Endothelial cell of umbilical vein (primary cell): ENCODE measurements around the gene DNAH9.

Experiments used
- EZH2 ChIP-seq: IDR thresholded peaks from 2 replicates; pipeline ENCODE4 v1.6.1; 2012; ENCODE audit warnings: borderline replicate concordance, low read depth, mild to moderate bottlenecking, moderate library complexity, low read length, inconsistent platforms; ENCODE audit not compliant: severe bottlenecking
- FOS ChIP-seq: IDR thresholded peaks from 2 replicates; pipeline ENCODE4 v1.6.1; 2011; ENCODE audit warnings: mild to moderate bottlenecking, low read length, moderate library complexity, borderline replicate concordance; ENCODE audit not compliant: insufficient read depth
- POLR2A ChIP-seq: IDR thresholded peaks from 2 replicates; pipeline ENCODE4 v1.6.1; 2012; ENCODE audit warnings: low read depth, mild to moderate bottlenecking, control low read depth, low read length
- POLR2AphosphoS5 ChIP-seq: IDR thresholded peaks from 2 replicates; pipeline ENCODE4 v1.6.1; 2012; ENCODE audit warnings: low read depth, mild to moderate bottlenecking, control low read depth, low read length, moderate library complexity; ENCODE audit not compliant: insufficient read depth
- TF ChIP-seq, protein P1 (sequence below), 2 donors: IDR thresholded peaks; 1 replicate in 1 of 2; 2 replicates in 1 of 2; pipeline ENCODE4 v1.5.1; 2011; ENCODE audit warnings: low read length in 2 of 2, mild to moderate bottlenecking in 2 of 2, moderate library complexity in 2 of 2, control low read depth in 1 of 2, inconsistent platforms in 1 of 2, low read depth in 1 of 2; ENCODE audit not compliant: insufficient read depth in 1 of 2; ENCODE audit errors: extremely low read depth in 1 of 2
- TF ChIP-seq, protein P2 (sequence below): IDR thresholded peaks from 2 replicates; pipeline ENCODE4 v1.6.1; 2011; ENCODE audit not compliant: insufficient read depth, insufficient read length

DNA sequence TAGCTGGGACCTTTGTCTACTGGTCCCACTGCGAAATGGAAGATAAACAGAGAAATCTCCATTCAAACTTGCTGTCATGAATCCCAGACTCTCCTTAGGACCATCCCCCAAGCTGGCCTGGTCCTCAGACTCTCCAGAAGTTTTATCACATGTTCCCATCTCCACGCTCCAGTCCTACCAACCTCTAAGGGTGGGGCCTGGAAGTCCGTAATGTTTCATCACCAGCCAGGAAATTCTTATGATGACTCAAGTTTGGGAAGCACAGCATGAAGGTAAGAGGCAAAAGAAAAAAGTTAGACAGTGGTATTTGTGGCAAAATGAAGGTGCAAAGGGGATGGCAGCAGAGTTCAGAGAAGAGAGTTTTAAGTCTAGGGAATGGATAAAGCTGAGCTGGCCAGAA lies 346.3 kb downstream of the DNAH9 start:
- TF ChIP-seq, protein P1, sequence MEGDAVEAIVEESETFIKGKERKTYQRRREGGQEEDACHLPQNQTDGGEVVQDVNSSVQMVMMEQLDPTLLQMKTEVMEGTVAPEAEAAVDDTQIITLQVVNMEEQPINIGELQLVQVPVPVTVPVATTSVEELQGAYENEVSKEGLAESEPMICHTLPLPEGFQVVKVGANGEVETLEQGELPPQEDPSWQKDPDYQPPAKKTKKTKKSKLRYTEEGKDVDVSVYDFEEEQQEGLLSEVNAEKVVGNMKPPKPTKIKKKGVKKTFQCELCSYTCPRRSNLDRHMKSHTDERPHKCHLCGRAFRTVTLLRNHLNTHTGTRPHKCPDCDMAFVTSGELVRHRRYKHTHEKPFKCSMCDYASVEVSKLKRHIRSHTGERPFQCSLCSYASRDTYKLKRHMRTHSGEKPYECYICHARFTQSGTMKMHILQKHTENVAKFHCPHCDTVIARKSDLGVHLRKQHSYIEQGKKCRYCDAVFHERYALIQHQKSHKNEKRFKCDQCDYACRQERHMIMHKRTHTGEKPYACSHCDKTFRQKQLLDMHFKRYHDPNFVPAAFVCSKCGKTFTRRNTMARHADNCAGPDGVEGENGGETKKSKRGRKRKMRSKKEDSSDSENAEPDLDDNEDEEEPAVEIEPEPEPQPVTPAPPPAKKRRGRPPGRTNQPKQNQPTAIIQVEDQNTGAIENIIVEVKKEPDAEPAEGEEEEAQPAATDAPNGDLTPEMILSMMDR (IDR thresholded peaks at IDR 0.05; ENCODE audit: extremely low read depth in 1 of 2, insufficient read depth in 1 of 2, low read depth in 1 of 2, low read length in 2 of 2), result no peak
- TF ChIP-seq POLR2AphosphoS5 (no peak), POLR2A (no peak), EZH2 (no peak), FOS (peak; percentile 5)
- TF ChIP-seq, protein P2, sequence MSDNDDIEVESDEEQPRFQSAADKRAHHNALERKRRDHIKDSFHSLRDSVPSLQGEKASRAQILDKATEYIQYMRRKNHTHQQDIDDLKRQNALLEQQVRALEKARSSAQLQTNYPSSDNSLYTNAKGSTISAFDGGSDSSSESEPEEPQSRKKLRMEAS, result no peak
